Activated CD8-positive, alpha-beta memory T cell treated with anti-CD3 and anti-CD28 coated beads for 1 hour (primary cell): ENCODE data around the gene ZNF239.
"Not testable (repeated sequence)": the region's sequence is repeated elsewhere in the genome, so short reads cannot be mapped to it uniquely, and the experiment has no call there.

ENCODE experiments used
- DNase-seq, 2 donors: peaks; one replicate each; pipeline ENCODE4 v3.0.0-alpha.2; 2020; ENCODE audit warnings: low read depth in 1 of 2; ENCODE audit errors: extremely low read depth in 1 of 2

ZNF239 gene

GRCh38 chr10:43584051-43584450, 9.6 kb upstream of the ZNF239 start:
- DNase-seq: no peak

GRCh38 chr10:43576580-43576979, 2.2 kb upstream of the ZNF239 start:
- DNase-seq: no peak

GRCh38 chr10:43576062-43576461, 1.6 kb upstream of the ZNF239 start:
- DNase-seq: no peak

- DNase-seq: no peak
These were observed 490 bp upstream of the ZNF239 start for GRCh38 chr10:43574906-43575305.

GRCh38 chr10:43573250-43574000, 991 bp downstream of the ZNF239 start:
- no peak for DNase-seq

- no peak for DNase-seq
These were observed 3.4 kb downstream of the ZNF239 start for GRCh38 chr10:43570971-43571370.

- no peak for DNase-seq
These were observed 4.7 kb downstream of the ZNF239 start for GRCh38 chr10:43569681-43570080.

GRCh38 chr10:43557214-43557613, 17.2 kb downstream of the ZNF239 start:
- no peak for DNase-seq

GRCh38 chr10:43543746-43544145, 30.7 kb downstream of the ZNF239 start:
- DNase-seq: not testable (repeated sequence)

GRCh38 chr10:43524434-43525247, 49.8 kb downstream of the ZNF239 start:
- DNase-seq: no peak
